PFSK-1 (cell line): ENCODE results near the gene UNC93B1.

ENCODE experiments used
- FOXP2 ChIP-seq: optimal IDR thresholded peaks from 2 replicates; pipeline ENCODE3; 2011; ENCODE audit warnings: borderline replicate concordance, control low read depth, inconsistent platforms; ENCODE audit not compliant: insufficient read depth; ENCODE audit errors: extremely low read length, extremely low read depth
- POLR2AphosphoS5 ChIP-seq: IDR thresholded peaks from 2 replicates; pipeline ENCODE4 v1.6.1; 2012; ENCODE audit warnings: low read depth, mild to moderate bottlenecking, control low read depth, low read length, moderate library complexity
- REST ChIP-seq, 2 experiments: IDR thresholded peaks; 2 replicates each; pipeline versions ENCODE4 v1.6.1 to v1.8.0; 2011 to 2012; ENCODE audit warnings: low read depth in 2 of 2, low read length in 2 of 2, control low read depth in 1 of 2, inconsistent platforms in 1 of 2, mild to moderate bottlenecking in 1 of 2, moderate library complexity in 1 of 2; ENCODE audit not compliant: insufficient read depth in 1 of 2
- SIN3A ChIP-seq: IDR thresholded peaks from 2 replicates; pipeline ENCODE4 v1.6.1; 2012; ENCODE audit warnings: mild to moderate bottlenecking, low read length, moderate library complexity, borderline replicate concordance; ENCODE audit not compliant: insufficient read depth

DNA sequence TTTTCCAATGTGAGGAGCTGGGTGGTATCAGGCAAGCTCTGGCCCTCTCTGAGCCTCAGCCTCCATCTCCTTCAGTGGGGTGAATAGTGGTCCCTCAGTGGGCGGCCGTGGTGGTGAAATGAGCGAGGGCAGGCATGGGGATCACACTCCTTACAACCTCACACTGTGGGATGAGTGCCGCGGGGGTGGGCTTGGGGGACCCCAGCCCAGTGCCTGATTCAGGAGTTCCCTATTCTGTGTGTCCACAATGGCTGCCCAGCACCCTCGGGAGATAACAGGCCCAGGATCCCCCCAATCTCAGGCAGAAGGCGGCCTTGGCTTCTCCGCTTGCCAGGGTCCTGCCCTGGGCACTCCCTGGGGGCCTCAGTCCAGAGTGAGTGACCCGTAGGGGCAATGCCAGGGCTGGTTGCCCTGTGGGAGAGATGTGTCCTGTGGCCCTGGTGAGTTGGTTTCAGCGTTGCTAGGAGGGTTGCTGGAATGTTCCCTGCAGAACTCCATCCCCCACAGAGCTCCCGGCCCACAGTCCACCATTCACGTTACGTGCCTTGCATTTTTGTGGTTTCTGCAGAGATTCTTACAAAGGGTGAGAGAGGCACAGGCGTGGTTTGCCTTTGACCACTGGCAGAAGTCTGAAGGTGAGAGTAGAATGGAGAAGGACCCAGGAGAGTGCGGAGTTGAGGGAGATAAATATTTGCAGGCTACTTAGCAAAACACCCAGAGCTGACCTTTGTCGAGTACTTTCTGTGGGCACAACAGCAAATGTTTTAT lies 9.1 kb upstream of the UNC93B1 start:
- no peak for TF ChIP-seq REST (IDR thresholded peaks at IDR 0.05; ENCODE audit: insufficient read depth in 1 of 2, low read depth in 2 of 2, low read length in 2 of 2)
- TF ChIP-seq SIN3A = no peak
- no peak for TF ChIP-seq POLR2AphosphoS5
- TF ChIP-seq FOXP2 = no peak
